ENCODE data around the gene TK1.

DNA sequence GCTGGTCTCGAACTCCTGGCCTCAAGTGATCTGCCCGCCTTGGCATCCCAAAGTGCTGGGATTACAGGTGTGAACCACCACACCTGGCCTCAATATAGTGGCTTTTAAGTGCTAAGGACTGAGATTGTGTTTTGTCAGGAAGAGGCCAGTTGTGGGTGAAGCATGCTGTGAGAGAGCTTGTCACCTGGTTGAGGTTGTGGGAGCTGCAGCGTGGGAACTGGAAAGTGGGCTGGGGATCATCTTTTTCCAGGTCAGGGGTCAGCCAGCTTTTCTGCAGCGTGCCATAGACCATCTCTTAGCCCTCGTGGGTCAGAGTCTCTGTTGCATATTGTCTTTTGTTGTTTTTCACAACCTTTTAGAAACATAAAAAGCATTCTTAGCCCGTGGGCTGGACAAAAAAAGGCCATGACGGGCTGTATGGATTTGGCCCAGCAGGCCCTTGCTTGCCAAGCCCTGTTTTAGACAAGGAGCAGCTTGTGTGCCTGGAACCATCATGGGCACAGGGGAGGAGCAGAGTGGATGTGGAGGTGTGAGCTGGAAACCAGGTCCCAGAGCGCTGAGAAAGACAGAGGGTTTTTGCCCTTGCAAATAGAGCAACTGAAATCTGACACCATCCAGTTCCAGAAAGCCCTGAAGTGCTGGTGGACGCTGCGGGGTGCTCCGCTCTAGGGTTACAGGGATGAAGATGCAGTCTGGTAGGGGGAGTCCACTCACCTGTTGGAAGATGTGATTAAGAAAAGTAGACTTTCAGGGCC, 32.7 kb upstream of the TK1 start:
- TF ChIP-seq, protein P1, sequence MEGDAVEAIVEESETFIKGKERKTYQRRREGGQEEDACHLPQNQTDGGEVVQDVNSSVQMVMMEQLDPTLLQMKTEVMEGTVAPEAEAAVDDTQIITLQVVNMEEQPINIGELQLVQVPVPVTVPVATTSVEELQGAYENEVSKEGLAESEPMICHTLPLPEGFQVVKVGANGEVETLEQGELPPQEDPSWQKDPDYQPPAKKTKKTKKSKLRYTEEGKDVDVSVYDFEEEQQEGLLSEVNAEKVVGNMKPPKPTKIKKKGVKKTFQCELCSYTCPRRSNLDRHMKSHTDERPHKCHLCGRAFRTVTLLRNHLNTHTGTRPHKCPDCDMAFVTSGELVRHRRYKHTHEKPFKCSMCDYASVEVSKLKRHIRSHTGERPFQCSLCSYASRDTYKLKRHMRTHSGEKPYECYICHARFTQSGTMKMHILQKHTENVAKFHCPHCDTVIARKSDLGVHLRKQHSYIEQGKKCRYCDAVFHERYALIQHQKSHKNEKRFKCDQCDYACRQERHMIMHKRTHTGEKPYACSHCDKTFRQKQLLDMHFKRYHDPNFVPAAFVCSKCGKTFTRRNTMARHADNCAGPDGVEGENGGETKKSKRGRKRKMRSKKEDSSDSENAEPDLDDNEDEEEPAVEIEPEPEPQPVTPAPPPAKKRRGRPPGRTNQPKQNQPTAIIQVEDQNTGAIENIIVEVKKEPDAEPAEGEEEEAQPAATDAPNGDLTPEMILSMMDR (IDR thresholded peaks at IDR 0.05; ENCODE audit: low read depth, low read length, poor library complexity, severe bottlenecking), result no peak
- TF ChIP-seq EZH2phosphoT487 (IDR thresholded peaks at IDR 0.05; ENCODE audit: borderline replicate concordance, low read length), result no peak
